K562 (cell line): ENCODE results near the gene ZNHIT6. TPM values are rescaled to one million over a fixed set of nuclear protein-coding genes. Genes with fewer than 3 reads are reported as not detected.

Source experiments
- ATAC-seq: fragments of 200-7000 bp; cut with Tn5 transposase; 3 replicates; pipeline ENCODE4 v1.9.1; 2020; ENCODE audit warnings: moderate library complexity
- BruUV-seq: library from RNA; stranded (reverse); fragments of 400-500 nt; replicated peaks from 2 replicates; lab custom pipeline; 2021; lab: Mats Ljungman, UMichigan
- CTCF ChIA-PET: fragments of 300-600 bp; formaldehyde crosslinking; extraction: SDS; loops from one replicate; lab custom pipeline; 2021; ENCODE audit warnings: low intra/inter-chr PET ratio; lab: Yijun Ruan, JAX
- POLR2A ChIA-PET: fragments of 300-600, 350-650 bp; sonication (Branson Sonifier 250); formaldehyde crosslinking; extraction: SDS; loops from one replicate; lab custom pipeline; 2021; ENCODE audit warnings: antibody characterized with exemption, inconsistent platforms; lab: Yijun Ruan, JAX
- DNase-seq, 4 experiments: peaks; one replicate each; pipeline versions ENCODE4 v3.0.0 to v3.0.0-alpha.2; 2011 to 2018; ENCODE audit warnings: low spot score in 3 of 4, mixed read lengths in 3 of 4; ENCODE audit errors: extremely low read depth in 1 of 4
- FAIRE-seq: peaks from 2 replicates; lab custom pipeline; 2011; peaks lifted over from hg19 to GRCh38; lab: Jason Lieb, UNC
- H2AFZ ChIP-seq: 2 replicates; pipeline ENCODE4 v1.6.0; 2011; ENCODE audit warnings: low read depth, low read length, control low read depth, inconsistent platforms
- H3K27ac ChIP-seq: fragments of 200-600 bp; 3 replicates; pipeline ENCODE4 v1.8.0; 2011; ENCODE audit warnings: low read depth, mild to moderate bottlenecking, control low read depth, inconsistent platforms, low read length, moderate library complexity, mixed read lengths; ENCODE audit errors: extremely low read depth
- H3K27me3 ChIP-seq, 2 experiments: fragments of 300-600 bp in 1 of 2; 2 replicates in 1 of 2; 3 replicates in 1 of 2; pipeline versions ENCODE4 v1.6.0 to v1.8.0; 2011; ENCODE audit warnings: inconsistent platforms in 2 of 2, low read length in 2 of 2, mild to moderate bottlenecking in 1 of 2, mixed read lengths in 1 of 2, moderate library complexity in 1 of 2; ENCODE audit not compliant: control insufficient read depth in 2 of 2, insufficient read depth in 2 of 2
- H3K36me3 ChIP-seq: fragments of 300-600 bp; 3 replicates; pipeline ENCODE4 v1.8.0; 2011; ENCODE audit warnings: mild to moderate bottlenecking, low read length, inconsistent platforms; ENCODE audit not compliant: control insufficient read depth, insufficient read depth
- H3K4me1 ChIP-seq, 2 experiments: fragments of 200-600 bp in 1 of 2; replicated peaks in 1 of 2; 2 replicates in 1 of 2; 3 replicates in 1 of 2; pipeline versions ENCODE4 v1.5.1 to v1.8.0; 2011; ENCODE audit warnings: inconsistent platforms in 2 of 2, low read length in 2 of 2, mild to moderate bottlenecking in 1 of 2, mixed read lengths in 1 of 2, moderate library complexity in 1 of 2; ENCODE audit not compliant: control insufficient read depth in 2 of 2, insufficient read depth in 2 of 2
- H3K4me2 ChIP-seq: 2 replicates; pipeline ENCODE4 v1.6.1; 2011; ENCODE audit warnings: low read length, control low read depth, inconsistent platforms, mixed read lengths; ENCODE audit not compliant: insufficient read depth
- H3K4me3 ChIP-seq: fragments of 200-600 bp; sonication (generic), shearing (Covaris generic); 2 replicates; pipeline ENCODE4 v1.5.1; 2016; ENCODE audit warnings: control low read depth, inconsistent platforms
- H3K79me2 ChIP-seq: fragments of 200-600 bp; 3 replicates; pipeline ENCODE4 v1.8.0; 2011; ENCODE audit warnings: low read length, inconsistent platforms; ENCODE audit not compliant: control insufficient read depth, insufficient read depth
- H3K9ac ChIP-seq, 2 experiments: 2 replicates each; pipeline versions ENCODE4 v1.6.0 to v1.6.1; 2011; ENCODE audit warnings: low read depth in 2 of 2, low read length in 2 of 2, control low read depth in 1 of 2, inconsistent platforms in 1 of 2, mild to moderate bottlenecking in 1 of 2, mixed read lengths in 1 of 2; ENCODE audit not compliant: insufficient read depth in 1 of 2
- H3K9me1 ChIP-seq: one replicate; pipeline ENCODE4 v1.6.0; 2011; ENCODE audit warnings: inconsistent platforms, mild to moderate bottlenecking, low read length, moderate library complexity; ENCODE audit not compliant: control insufficient read depth, insufficient read depth
- H3K9me3 ChIP-seq: replicated peaks from 2 replicates; pipeline ENCODE4 v1.5.1; 2011; ENCODE audit warnings: low read depth, low read length, inconsistent platforms; ENCODE audit not compliant: control insufficient read depth, insufficient read depth
- H4K20me1 ChIP-seq: replicated peaks from 2 replicates; pipeline ENCODE4 v1.6.1; 2011; ENCODE audit warnings: low read length, inconsistent platforms, mixed read lengths; ENCODE audit not compliant: control insufficient read depth, insufficient read depth
- C11orf30 ChIP-seq: fragments of 450-650 bp; IDR thresholded peaks from 2 replicates; pipeline ENCODE4 v1.6.1; 2016; ENCODE audit warnings: low read depth, mild to moderate bottlenecking
- EGR1 ChIP-seq: fragments of 450-650 bp; conservative IDR thresholded peaks from 2 replicates; pipeline ENCODE4 v1.6.1; 2017; ENCODE audit warnings: mild to moderate bottlenecking
- PHF21A ChIP-seq: fragments of 450-650 bp; IDR thresholded peaks from 2 replicates; pipeline ENCODE4 v1.6.1; 2017; ENCODE audit warnings: low read depth, borderline replicate concordance
- SMARCE1 ChIP-seq: fragments of 450-650 bp; IDR thresholded peaks from 2 replicates; pipeline ENCODE4 v1.7.1; 2016; ENCODE audit warnings: mild to moderate bottlenecking
- WGBS: fragments of 100-300 bp; shearing (Covaris generic); methylation state at CpG from one replicate; pipeline ENCODE4 v1.1.6; 2016; ENCODE audit warnings: low coverage, mixed read lengths; ENCODE audit not compliant: insufficient coverage; ENCODE audit errors: missing lambda C conversion rate; 5-methylcytosine and 5-hydroxymethylcytosine counted together
- in situ Hi-C: fragments of 300-500 bp; cut with MboI; formaldehyde crosslinking; loops from 4 replicates; pipeline ENCODE4 v1.15.0; 2018; ENCODE audit warnings: inconsistent platforms, mixed read lengths
- intact Hi-C: fragments of 100-400 bp; cut with micrococcal nuclease; formaldehyde crosslinking; loops from 2 replicates; pipeline ENCODE4 v1.14.2; 2022
- polyA plus RNA-seq, 8 experiments: library from polyadenylated mRNA; depleted of rRNA in 4 of 8; stranded (reverse) in 5 of 8; unstranded in 3 of 8; fragments of >200 nt; fragmentation: Nextera tagmentation in 2 of 8; fragmentation: Illumina TruSeq in 1 of 8; extraction: Ambion mirVana in 2 of 8; extraction: Trizol in 1 of 8; gene quantifications; 2 replicates each; pipeline versions ENCODE4 v1.2.1 to v1.2.3, GENCODE V29; 2011 to 2014; ENCODE audit warnings: inconsistent platforms in 1 of 8, missing spikeins in 1 of 8
- total RNA-seq, 7 experiments: library from RNA; depleted of rRNA in 6 of 7; stranded (reverse); fragments of >200 nt in 6 of 7; fragmentation: Illumina TruSeq in 2 of 7; extraction: Trizol in 2 of 7; gene quantifications; 2 replicates each; pipeline versions ENCODE4 v1.2.1 to v1.2.3, GENCODE V29; 2011 to 2021; ENCODE audit warnings: low replicate concordance in 1 of 7
- TF ChIP-seq, protein P1 (sequence below): fragments of 450-650 bp; IDR thresholded peaks from 2 replicates; pipeline ENCODE4 v1.6.1; 2018; ENCODE audit not compliant: partially characterized antibody
- TF ChIP-seq, protein P2 (sequence below), 2 experiments: fragments of 450-650 bp in 1 of 2; IDR thresholded peaks; 2 replicates each; pipeline ENCODE4 v1.6.1; 2011 to 2017; ENCODE audit warnings: low read depth in 2 of 2, antibody characterized with exemption in 1 of 2, borderline replicate concordance in 1 of 2, low read length in 1 of 2, mild to moderate bottlenecking in 1 of 2, mixed read lengths in 1 of 2; ENCODE audit not compliant: control insufficient read depth in 1 of 2
- TF ChIP-seq, protein P3 (sequence below): fragments of 450-650 bp; IDR thresholded peaks from 2 replicates; pipeline ENCODE4 v1.7.0; 2016; ENCODE audit warnings: borderline replicate concordance

Gene ZNHIT6
- total and polyA plus RNA-seq, 9 of the 15 experiments (the other 6 are each of a cell fraction or from before 2014, with no cell fraction given) = 15.4 to 37.6 (median 21.7) TPM

DNA sequence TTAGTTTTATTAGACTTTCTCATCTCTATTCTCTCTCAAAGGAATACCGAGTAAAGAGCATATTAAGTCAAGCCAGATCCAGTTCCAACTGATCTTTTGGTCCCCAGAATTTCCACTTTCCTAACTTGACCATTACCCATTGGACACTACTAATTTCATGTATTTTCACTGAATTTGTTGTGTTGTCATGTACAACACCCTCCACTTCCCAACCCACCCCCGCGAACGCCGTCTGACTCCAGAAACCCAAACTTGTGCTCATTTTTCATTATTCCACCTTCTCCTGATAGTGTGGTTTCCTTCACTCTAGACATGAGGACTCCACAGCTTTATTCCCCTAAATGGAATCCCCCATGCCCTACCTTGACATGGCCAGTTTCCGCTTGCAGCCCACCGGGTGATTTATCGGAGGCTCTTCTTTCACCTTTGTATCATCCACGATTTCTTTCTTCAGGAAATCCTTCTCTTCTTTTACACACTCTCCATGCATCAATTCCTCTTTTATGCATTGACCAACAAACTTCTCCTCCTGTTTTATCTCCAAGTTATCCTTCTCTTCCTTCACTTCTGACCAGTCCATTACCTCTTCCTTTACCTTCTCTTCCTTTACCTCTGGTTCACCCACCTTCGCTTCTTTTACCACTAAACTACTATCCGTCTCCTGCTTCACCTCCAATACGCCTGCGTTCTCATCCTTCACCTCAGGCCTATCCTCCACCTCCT, 805 bp downstream of the ZNHIT6 start:
- H3K79me2 ChIP-seq = peaks cover 55% of the 10 kb centered on the region
- H3K4me3 ChIP-seq = peak overlapping the region; percentile 83
- H3K9me1 ChIP-seq = no peaks in the 10 kb centered on the region
- POLR2A ChIA-PET = interaction anchor here (1.0 kb wide), 2 partner anchors 8 to 79 kb away, joined by 3 to 4 read pairs; no protein-coding TSS in a partner anchor
- intact Hi-C loops (loop anchor here (1.0 to 10.0 kb wide), 2 partner anchors 126 to 403 kb away; no protein-coding TSS in a partner anchor), in situ Hi-C loops (no loop called here)
- ATAC-seq = peak; percentile 41
- H3K9me3 ChIP-seq = no peaks in the 10 kb centered on the region
- H3K27ac ChIP-seq = peak overlapping the region; percentile 86
- WGBS = 0% methylated on average over 12 of the region's 13 CpGs
- peak overlapping the region; percentile 98 for H3K4me2 ChIP-seq
- CTCF ChIA-PET = no interaction called here
- peak overlapping the region; percentile 99 for H2AFZ ChIP-seq
- DNase-seq = peak in 1 of 4 experiments; percentile 8
- H3K4me1 ChIP-seq = peaks cover 0 to 14% of the 10 kb centered on the region in 2 experiments; a peak in 2 of 5 replicates
- BruUV-seq = no TSS peak
- no peak for FAIRE-seq
- no peaks in the 10 kb centered on the region for H3K27me3 ChIP-seq
- H3K36me3 ChIP-seq = peaks cover 36% of the 10 kb centered on the region; the same call in 2 of the 3 replicates
- H4K20me1 ChIP-seq = no peaks in the 10 kb centered on the region
- peak overlapping the region; percentile 77 to 87 for H3K9ac ChIP-seq
- TF ChIP-seq, protein P1, sequence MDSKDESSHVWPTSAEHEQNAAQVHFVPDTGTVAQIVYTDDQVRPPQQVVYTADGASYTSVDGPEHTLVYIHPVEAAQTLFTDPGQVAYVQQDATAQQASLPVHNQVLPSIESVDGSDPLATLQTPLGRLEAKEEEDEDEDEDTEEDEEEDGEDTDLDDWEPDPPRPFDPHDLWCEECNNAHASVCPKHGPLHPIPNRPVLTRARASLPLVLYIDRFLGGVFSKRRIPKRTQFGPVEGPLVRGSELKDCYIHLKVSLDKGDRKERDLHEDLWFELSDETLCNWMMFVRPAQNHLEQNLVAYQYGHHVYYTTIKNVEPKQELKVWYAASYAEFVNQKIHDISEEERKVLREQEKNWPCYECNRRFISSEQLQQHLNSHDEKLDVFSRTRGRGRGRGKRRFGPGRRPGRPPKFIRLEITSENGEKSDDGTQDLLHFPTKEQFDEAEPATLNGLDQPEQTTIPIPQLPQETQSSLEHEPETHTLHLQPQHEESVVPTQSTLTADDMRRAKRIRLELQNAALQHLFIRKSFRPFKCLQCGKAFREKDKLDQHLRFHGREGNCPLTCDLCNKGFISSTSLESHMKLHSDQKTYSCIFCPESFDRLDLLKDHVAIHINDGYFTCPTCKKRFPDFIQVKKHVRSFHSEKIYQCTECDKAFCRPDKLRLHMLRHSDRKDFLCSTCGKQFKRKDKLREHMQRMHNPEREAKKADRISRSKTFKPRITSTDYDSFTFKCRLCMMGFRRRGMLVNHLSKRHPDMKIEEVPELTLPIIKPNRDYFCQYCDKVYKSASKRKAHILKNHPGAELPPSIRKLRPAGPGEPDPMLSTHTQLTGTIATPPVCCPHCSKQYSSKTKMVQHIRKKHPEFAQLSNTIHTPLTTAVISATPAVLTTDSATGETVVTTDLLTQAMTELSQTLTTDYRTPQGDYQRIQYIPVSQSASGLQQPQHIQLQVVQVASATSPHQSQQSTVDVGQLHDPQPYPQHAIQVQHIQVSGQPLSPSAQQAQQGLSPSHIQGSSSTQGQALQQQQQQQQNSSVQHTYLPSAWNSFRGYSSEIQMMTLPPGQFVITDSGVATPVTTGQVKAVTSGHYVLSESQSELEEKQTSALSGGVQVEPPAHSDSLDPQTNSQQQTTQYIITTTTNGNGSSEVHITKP = peak; percentile 60
- TF ChIP-seq, protein P2, sequence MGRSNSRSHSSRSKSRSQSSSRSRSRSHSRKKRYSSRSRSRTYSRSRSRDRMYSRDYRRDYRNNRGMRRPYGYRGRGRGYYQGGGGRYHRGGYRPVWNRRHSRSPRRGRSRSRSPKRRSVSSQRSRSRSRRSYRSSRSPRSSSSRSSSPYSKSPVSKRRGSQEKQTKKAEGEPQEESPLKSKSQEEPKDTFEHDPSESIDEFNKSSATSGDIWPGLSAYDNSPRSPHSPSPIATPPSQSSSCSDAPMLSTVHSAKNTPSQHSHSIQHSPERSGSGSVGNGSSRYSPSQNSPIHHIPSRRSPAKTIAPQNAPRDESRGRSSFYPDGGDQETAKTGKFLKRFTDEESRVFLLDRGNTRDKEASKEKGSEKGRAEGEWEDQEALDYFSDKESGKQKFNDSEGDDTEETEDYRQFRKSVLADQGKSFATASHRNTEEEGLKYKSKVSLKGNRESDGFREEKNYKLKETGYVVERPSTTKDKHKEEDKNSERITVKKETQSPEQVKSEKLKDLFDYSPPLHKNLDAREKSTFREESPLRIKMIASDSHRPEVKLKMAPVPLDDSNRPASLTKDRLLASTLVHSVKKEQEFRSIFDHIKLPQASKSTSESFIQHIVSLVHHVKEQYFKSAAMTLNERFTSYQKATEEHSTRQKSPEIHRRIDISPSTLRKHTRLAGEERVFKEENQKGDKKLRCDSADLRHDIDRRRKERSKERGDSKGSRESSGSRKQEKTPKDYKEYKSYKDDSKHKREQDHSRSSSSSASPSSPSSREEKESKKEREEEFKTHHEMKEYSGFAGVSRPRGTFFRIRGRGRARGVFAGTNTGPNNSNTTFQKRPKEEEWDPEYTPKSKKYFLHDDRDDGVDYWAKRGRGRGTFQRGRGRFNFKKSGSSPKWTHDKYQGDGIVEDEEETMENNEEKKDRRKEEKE (IDR thresholded peaks at IDR 0.05; ENCODE audit: borderline replicate concordance in 1 of 2, control insufficient read depth in 1 of 2, low read depth in 2 of 2, low read length in 1 of 2) = 0 out of 4 replicates have a peak, but pooled peaks of 1 of the 2 experiments have one; percentile 62
- 0 out of 2 replicates have a peak, but pooled peaks have one; percentile 38 for TF ChIP-seq SMARCE1
- TF ChIP-seq, protein P3, sequence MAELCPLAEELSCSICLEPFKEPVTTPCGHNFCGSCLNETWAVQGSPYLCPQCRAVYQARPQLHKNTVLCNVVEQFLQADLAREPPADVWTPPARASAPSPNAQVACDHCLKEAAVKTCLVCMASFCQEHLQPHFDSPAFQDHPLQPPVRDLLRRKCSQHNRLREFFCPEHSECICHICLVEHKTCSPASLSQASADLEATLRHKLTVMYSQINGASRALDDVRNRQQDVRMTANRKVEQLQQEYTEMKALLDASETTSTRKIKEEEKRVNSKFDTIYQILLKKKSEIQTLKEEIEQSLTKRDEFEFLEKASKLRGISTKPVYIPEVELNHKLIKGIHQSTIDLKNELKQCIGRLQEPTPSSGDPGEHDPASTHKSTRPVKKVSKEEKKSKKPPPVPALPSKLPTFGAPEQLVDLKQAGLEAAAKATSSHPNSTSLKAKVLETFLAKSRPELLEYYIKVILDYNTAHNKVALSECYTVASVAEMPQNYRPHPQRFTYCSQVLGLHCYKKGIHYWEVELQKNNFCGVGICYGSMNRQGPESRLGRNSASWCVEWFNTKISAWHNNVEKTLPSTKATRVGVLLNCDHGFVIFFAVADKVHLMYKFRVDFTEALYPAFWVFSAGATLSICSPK = peak; percentile 15; the same call in 1 of the 2 replicates
- no peak for TF ChIP-seq C11orf30
- TF ChIP-seq PHF21A = no peak
- peak; percentile 60 for TF ChIP-seq EGR1
